GM03348 (cell line): ENCODE measurements around the gene OR51B5.
"Not testable (repeated sequence)": the region's sequence is repeated elsewhere in the genome, so short reads cannot be mapped to it uniquely, and the experiment has no call there.

ENCODE experiments used
- DNase-seq: peaks from one replicate; pipeline ENCODE4 v3.0.0; 2012; ENCODE audit warnings: low spot score

Gene OR51B5

DNA sequence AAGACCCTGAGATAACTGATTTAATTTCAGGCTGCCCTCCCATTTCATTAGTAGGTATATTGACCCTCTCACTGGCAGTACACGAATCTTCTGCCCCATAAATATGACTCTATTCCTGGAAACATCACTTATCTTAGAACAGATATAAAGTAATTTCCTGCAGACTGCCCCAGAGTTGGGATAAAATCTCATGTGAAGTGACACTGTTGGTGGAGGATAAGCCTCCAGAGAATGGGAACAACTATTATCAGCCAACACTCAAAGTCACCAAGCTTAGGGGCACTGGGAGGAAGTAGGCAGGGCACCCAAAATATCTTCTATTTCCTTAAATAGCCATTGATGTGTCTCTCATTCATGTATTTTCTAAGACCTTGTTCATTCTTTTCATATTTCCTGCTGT lies 8.2 kb downstream of the OR51B5 start:
- no peak for DNase-seq

- DNase-seq = no peak
Observed at GRCh38 chr11:5324197-5324596, 19.1 kb downstream of the OR51B5 start, which contains the start of gene OR51B2. OR51B2 (minus strand) TSS chr11:5324297; CDS start chr11:5324297, 0 bp downstream.

- no peak for DNase-seq
Observed at GRCh38 chr11:5317292-5317691, 26.0 kb downstream of the OR51B5 start.

- not testable (repeated sequence) for DNase-seq
Observed at GRCh38 chr11:5313326-5314023, 29.8 kb downstream of the OR51B5 start.

GRCh38 chr11:5310423-5310822 lies 32.9 kb downstream of the OR51B5 start:
- no peak for DNase-seq

GRCh38 chr11:5307256-5308019 lies 35.9 kb downstream of the OR51B5 start:
- DNase-seq = no peak

DNA sequence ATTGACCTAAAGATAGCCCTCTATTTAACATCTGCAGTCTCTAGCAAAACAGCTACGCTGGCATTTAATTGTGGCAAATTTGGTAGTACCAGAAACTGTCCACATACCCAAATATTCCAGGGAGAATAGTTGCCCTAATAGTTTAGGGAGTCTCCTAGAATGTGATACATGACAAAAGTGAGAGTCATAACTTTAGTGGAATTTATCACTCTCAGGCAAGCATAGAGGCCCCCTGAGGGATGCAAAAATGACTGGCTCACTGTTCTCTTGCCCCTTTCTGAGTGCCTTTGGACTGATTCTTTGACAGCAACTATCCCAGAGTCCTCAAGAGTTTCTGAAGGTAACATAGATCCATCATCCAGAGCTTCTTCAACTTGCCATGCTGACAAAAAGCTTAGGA lies 39.3 kb downstream of the OR51B5 start:
- DNase-seq = peak; percentile 17

GRCh38 chr11:5303626-5304025 lies 39.7 kb downstream of the OR51B5 start:
- no peak for DNase-seq

DNA sequence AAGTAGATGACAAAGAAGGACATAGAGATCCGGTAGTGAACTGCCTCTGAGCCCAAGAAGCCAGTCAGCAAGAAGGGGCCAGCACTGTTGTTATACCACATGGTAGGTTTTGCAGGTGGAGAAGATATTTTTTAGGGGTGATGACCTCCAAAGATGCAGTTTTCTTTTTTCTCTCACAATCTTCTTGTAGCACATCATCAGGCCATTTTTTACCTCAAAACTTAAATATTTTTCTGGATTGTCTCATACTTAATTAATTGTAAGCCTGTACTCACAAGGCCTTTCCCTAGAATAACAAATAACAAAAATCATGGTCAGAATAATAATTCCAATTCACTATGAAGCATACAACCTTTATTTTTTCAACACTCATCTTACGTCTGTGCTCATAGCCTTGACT lies 41.5 kb downstream of the OR51B5 start, which contains the start of gene OR51B4:
Gene OR51B4, minus strand, starts transcription at position 101 of the 400 bp plus-strand sequence. Its CDS starts 0 bp downstream, at position 101.
- DNase-seq = no peak

DNA sequence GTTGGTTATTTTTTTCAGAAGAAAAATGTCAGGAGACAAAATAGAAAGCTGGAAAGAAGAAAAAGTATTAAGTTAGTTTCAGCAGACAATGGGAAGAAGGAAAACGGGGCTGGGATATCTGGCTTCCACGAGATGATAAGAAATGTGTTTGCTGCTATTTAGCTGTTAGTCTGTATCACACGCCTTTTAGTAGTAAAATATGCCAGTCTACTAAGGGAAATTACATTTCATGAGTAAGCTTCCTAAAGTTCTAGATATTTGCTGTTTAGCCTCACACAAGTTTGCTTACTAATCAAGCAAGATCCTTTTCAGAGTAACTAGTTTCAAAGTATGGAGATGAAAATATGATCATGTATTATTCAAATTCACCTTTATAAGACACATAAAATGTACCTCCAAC lies 43.1 kb downstream of the OR51B5 start:
- DNase-seq = no peak

DNA sequence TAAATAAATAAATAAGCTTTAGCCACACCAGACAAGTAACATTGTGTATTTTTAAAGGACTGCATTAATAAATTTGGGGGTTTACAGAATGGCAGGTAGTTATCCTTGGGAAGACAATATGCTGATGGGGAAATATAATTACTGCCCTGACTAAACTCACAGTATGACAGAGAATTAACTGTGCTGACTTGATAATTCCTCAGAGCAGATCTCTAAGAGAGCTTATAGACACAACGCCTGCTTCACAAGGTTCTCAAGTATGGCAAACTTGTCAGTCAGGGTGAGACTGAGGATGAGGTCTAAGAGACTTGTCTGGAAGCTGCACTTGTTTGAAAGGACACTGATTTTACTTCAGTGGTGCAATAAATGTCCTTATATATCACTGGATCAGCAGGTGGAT lies 44.9 kb downstream of the OR51B5 start:
- DNase-seq = no peak

DNA sequence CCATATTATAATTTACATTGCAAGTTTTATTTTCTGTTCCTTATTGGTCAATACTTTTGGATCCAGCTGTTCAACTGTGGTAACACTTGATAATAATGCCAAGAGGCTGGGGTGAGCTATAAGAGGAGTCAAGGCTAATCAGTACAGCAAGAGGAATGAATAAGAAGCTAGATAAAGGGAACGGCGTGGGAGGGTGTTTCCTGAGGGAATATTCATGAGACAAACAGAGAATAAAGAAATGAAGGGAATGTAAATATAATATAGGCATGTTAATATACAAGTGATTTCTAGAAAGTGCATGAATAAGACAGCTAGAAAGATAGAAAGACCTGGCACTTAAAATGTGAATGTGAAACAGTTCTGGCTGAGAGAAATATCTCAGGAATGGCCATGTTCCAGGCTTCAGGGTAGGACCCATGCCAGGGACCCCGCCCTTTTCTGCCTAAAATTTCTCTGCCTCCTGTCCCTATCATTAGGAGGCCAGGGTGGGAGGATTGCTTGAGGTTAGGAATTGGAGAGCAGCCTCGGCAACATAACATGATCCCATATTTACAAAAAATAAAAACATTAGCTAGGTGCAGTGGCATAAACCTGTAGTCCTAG lies 45.5 kb downstream of the OR51B5 start:
- no peak for DNase-seq

DNA sequence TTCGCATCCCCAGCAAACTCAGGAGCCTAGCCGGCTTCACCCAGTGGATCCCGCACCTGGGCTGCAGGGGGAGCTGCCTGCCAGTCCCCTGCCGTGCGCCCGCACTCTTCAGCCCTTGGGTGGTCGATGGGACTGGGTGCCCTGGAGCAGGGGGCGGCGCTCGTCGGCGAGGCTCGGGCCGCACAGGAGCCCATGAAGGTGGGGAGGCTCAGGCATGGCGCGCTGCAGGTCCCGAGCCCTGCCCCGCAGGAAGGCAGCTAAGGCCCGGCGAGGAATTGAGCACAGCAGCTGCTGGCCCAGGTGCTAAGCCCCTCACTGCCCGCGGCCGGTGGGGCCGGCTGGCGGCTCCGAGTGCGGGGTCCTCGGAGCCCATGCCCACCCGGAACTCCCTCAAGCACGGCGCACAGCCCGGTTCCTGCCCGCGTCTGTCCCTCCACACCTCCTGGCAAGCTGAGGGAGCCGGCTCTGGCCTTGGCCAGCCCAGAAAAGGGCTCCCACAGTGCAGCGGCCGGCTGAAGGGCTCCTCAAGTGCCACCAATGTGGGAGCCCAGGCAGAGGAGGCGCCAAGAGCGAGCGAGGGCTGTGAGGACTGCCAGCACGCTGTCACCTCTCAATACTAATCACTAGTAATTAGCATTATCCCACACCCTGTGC lies 48.9 kb downstream of the OR51B5 start:
- not testable (repeated sequence) for DNase-seq

- no peak for DNase-seq
Observed at GRCh38 chr11:5293028-5293427, 50.3 kb downstream of the OR51B5 start.
